Measurements from ENCODE around the gene JDP2. TPM values are rescaled to one million over a fixed set of nuclear protein-coding genes. Genes with fewer than 3 reads are reported as not detected.

JDP2 gene
- total and polyA plus RNA-seq, 2 of the 4 experiments (the other 2 are of a cell fraction), result 35.7 to 38.4 TPM

- Histone ChIP-seq H4K5ac (ENCODE audit: low read depth, low read length) (no peak overlapping the region), H3K4me2 (ENCODE audit: low read depth, low read length) (no peak overlapping the region), H3K56ac (ENCODE audit: extremely low read depth, insufficient read depth, low read length) (no peak overlapping the region), H3K14ac (replicated peaks; ENCODE audit: low read depth, low read length) (no peak overlapping the region), H4K91ac (ENCODE audit: insufficient read depth, low read depth, low read length) (no peak overlapping the region), H4K20me1 (ENCODE audit: insufficient read depth, low read length) (no peaks in the 10 kb centered on the region), H2BK120ac (ENCODE audit: low read depth, low read length) (no peak overlapping the region), H3K79me1 (ENCODE audit: low read depth in 1 of 2, low read length in 2 of 2) (no peaks in the 10 kb centered on the region), H3K9me3 (ENCODE audit: control insufficient read depth, insufficient read depth, low read length) (no peaks in the 10 kb centered on the region), H3K27me3 (ENCODE audit: control insufficient read depth, insufficient read depth, low read length) (peaks cover 13% of the 10 kb centered on the region), H2AK5ac (ENCODE audit: low read depth, low read length) (no peak overlapping the region), H3K27ac (ENCODE audit: insufficient read depth, low read length) (no peak overlapping the region), H3K9me1 (ENCODE audit: insufficient read depth, low read length) (no peaks in the 10 kb centered on the region), H3K9ac (ENCODE audit: low read depth, low read length) (no peak overlapping the region), H3K4ac (ENCODE audit: low read depth, low read length) (no peak overlapping the region), H2BK20ac (ENCODE audit: low read depth, low read length) (no peak overlapping the region), H3K23ac (ENCODE audit: low read depth, low read length) (no peak overlapping the region), H3K4me1 (ENCODE audit: control insufficient read depth, insufficient read depth, low read length) (no peaks in the 10 kb centered on the region), H2BK5ac (ENCODE audit: low read depth, low read length, poor library complexity, severe bottlenecking) (no peak overlapping the region), H3K36me3 (ENCODE audit: control insufficient read depth, insufficient read depth, low read length) (no peaks in the 10 kb centered on the region), H4K8ac (ENCODE audit: low read depth in 2 of 2, low read length in 2 of 2) (no peak overlapping the region), H2AFZ (replicated peaks; ENCODE audit: low read length, poor library complexity) (no peak overlapping the region), H3K18ac (ENCODE audit: low read depth, low read length) (no peak overlapping the region), H2AK9ac (replicated peaks; ENCODE audit: low read depth, low read length, poor library complexity) (no peak overlapping the region), H3K4me3 (ENCODE audit: insufficient read depth, low read depth, low read length) (no peak overlapping the region), H2BK15ac (ENCODE audit: low read depth, low read length) (no peak overlapping the region)
- POLR2A ChIA-PET (ENCODE audit: unreplicated experiment), result no interaction called here
- no TSS peak for BruUV-seq (replicated peaks)
- ATAC-seq (ENCODE audit: low read depth), result no peak
- TF ChIP-seq RCOR1 (IDR thresholded peaks at IDR 0.05; ENCODE audit: insufficient replicate concordance, low read length) (no peak), RFX5 (IDR thresholded peaks at IDR 0.05; ENCODE audit: low read depth, low read length) (no peak), ELK1 (IDR thresholded peaks at IDR 0.05; ENCODE audit: borderline replicate concordance, low read depth, low read length) (no peak), POLR2A (IDR thresholded peaks at IDR 0.05; ENCODE audit: low read depth, low read length) (no peak), CHD1 (IDR thresholded peaks at IDR 0.05; ENCODE audit: low read depth, low read length) (no peak), MXI1 (IDR thresholded peaks at IDR 0.05; ENCODE audit: borderline replicate concordance, low read depth, low read length) (no peak), RAD21 (IDR thresholded peaks at IDR 0.05; ENCODE audit: low read length) (no peak), NFE2L2 (IDR thresholded peaks at IDR 0.05; ENCODE audit: low read depth, low read length) (no peak), BHLHE40 (IDR thresholded peaks at IDR 0.05; ENCODE audit: low read depth, low read length) (no peak), MAFK (IDR thresholded peaks at IDR 0.05; ENCODE audit: low read depth, low read length) (no peak), MAZ (IDR thresholded peaks at IDR 0.05; ENCODE audit: borderline replicate concordance, low read depth, low read length) (no peak), FOS (IDR thresholded peaks at IDR 0.05; ENCODE audit: low read depth, low read length) (no peak), CEBPB (IDR thresholded peaks at IDR 0.05; ENCODE audit: low read depth, low read length) (no peak), SMC3 (IDR thresholded peaks at IDR 0.05; ENCODE audit: low read depth, low read length) (no peak)
- TF ChIP-seq, protein P1, sequence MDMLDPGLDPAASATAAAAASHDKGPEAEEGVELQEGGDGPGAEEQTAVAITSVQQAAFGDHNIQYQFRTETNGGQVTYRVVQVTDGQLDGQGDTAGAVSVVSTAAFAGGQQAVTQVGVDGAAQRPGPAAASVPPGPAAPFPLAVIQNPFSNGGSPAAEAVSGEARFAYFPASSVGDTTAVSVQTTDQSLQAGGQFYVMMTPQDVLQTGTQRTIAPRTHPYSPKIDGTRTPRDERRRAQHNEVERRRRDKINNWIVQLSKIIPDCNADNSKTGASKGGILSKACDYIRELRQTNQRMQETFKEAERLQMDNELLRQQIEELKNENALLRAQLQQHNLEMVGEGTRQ (IDR thresholded peaks at IDR 0.05; ENCODE audit: low read depth, low read length), result no peak
- TF ChIP-seq, protein P2, sequence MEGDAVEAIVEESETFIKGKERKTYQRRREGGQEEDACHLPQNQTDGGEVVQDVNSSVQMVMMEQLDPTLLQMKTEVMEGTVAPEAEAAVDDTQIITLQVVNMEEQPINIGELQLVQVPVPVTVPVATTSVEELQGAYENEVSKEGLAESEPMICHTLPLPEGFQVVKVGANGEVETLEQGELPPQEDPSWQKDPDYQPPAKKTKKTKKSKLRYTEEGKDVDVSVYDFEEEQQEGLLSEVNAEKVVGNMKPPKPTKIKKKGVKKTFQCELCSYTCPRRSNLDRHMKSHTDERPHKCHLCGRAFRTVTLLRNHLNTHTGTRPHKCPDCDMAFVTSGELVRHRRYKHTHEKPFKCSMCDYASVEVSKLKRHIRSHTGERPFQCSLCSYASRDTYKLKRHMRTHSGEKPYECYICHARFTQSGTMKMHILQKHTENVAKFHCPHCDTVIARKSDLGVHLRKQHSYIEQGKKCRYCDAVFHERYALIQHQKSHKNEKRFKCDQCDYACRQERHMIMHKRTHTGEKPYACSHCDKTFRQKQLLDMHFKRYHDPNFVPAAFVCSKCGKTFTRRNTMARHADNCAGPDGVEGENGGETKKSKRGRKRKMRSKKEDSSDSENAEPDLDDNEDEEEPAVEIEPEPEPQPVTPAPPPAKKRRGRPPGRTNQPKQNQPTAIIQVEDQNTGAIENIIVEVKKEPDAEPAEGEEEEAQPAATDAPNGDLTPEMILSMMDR (conservative IDR thresholded peaks at IDR 0.05; ENCODE audit: low read depth, low read length), result no peak
- DNase-seq, result no peak
- in situ Hi-C loops (cut with MboI; ENCODE audit: low sequenced_read_pairs), result no loop called here
- dilution Hi-C loops (cut with HindIII; ENCODE audit: low sequenced_read_pairs, unreplicated experiment), result no loop called here
- WGBS, 2 experiments (ENCODE audit: extremely low coverage in 2 of 2, insufficient read length in 1 of 2), result no CpG with 5 or more reads among the region's 4 CpGs
- intact Hi-C loops (cut with micrococcal nuclease), result no loop called here
- CTCF ChIA-PET, result interaction anchor here (0.5 kb wide), 1 partner anchor 186 kb away, joined by 3 read pairs; no protein-coding TSS in a partner anchor
These were observed 68.9 kb downstream of the JDP2 start for GRCh38 chr14:75496755-75497154.
